Measurements from ENCODE around the gene CD8B2.
A peak's percentile ranks its signal among the peaks of the same experiment; 100 is the strongest.
"Not testable (repeated sequence)": the region's sequence is repeated elsewhere in the genome, so short reads cannot be mapped to it uniquely, and the experiment has no call there.

The CD8B2 gene

DNA sequence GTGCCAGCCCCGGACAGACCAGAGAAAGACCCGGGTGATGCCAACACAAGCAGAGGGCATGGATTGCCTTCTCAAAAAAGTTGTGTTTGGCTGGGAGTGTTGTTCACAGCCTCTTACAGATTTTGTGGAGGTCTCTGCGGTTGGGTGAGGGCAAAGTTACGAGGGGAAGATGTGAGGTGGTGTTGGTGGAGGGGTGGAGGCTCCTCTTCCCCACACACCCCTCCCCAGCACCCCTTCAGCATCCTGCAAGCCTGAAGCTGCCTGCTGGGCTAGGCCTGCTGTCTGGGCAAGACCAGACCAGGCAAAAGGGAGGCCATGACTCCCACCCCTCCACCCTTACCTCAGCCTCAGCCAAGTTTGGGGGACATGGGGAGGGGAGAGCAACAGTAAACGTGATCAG is 26.2 kb downstream of the CD8B2 start:
- not testable (repeated sequence) for DNase-seq

DNA sequence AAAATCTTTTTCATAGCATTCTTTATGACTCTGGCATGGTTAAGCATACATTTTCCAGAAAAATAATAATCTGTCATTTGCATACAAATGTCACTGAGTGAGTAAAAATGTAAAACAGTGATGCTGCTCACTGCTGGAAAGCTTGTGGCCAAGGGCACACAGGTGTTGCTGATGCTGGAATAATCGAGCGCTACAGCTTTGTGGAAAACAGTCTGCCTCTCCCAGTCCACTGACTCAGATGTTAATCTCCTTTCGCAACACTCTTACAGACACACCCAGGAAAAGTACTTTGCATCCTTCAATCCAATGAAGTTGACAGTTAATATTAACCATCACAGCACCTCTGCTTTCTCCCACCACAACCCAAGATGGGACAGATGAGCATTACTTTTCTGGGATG is 27.7 kb downstream of the CD8B2 start:
- DNase-seq: not testable (repeated sequence)

DNA sequence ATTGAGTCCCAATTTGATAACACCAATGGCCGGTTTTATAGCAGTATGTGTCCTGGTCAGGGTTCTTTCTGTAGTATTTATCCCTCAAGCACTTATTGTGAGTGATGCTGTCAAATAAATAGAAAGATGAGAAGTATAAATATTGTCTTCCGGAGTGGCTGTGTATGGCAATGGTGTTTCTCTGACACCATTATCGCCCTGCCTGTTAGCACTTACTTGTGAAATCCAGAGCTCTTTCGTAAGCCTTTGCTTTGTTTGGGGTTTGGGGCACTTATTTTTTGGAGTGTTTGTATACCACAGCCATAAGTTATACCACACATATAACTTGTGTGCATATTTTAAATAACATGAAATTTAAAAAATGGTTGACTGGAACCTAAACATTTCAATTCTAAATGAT is 29.3 kb downstream of the CD8B2 start:
- no peak for DNase-seq

DNA sequence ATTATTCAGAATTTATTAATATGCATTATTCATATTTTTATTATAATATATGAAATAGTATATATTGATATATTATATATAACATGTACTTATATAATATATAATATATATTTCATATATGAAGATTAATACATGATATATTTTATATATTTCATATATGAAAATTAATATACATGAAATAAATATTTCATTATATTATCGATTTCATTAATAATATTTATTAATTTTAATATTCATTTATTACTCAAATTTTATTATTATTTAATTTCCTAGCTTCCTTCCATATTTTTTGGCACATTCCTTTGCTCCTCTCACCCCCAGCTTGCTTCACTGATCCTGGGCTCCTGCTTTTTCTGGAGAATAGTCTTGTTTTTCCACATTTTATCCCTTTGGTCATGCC is 29.7 kb downstream of the CD8B2 start:
- no peak for DNase-seq

DNA sequence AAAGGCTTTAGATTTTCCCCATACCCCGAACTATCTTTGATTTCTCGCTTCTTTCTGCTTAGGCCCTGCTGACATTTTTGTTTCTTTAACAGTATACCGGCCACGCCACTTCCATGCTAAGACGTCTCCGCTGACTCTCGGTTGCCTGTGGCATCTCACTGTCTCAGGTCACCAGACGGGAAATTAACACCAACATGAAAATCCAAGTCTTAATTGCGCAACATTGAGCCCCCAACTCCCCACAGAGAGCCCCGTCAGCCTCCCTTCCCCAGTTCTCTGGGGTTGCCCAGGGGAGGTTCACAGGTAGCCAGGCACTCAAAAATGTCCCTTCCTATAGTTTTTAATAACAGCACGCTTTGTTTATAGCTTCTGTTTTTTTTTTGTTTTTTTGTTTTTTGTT is 30.2 kb downstream of the CD8B2 start:
- no peak for DNase-seq

DNA sequence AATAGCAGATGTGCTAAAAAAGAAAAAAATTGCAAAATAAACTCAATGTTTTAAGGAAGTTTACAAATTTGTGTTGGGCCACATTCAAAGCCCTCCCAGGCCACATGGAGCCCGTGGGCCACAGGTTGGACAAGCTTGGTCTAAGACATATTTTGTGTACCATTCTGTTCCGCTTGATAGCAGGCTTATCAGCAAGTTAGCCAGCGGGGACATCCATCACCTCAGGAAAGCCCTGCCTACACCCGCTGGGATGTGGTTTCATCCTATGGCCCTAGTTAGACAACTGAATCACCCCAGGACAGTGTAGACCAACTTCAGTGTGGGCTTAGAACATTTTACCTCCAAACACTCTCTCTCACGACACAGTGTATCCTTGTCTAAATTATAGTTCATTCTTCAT is 32.6 kb downstream of the CD8B2 start:
- no peak for DNase-seq

DNA sequence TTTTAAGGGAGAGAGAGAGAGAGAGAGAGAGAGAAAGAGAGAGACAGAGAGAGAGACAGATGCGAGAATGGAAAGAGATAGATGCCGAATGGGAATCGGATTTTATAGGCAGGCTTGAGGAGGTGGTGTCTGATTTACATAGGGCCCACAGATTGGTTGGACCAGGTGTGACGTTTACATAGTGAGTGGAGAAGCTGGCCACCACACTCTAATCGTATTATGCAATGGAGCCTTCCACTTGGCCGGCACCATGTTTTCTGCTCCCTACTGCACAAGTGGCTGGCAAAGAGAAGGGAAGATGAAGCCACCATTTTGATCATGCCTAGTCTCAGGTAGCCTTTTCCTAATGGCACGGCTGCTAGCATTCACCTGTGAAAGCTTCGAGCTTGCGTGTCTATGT is 33.9 kb downstream of the CD8B2 start:
- no peak for DNase-seq

DNA sequence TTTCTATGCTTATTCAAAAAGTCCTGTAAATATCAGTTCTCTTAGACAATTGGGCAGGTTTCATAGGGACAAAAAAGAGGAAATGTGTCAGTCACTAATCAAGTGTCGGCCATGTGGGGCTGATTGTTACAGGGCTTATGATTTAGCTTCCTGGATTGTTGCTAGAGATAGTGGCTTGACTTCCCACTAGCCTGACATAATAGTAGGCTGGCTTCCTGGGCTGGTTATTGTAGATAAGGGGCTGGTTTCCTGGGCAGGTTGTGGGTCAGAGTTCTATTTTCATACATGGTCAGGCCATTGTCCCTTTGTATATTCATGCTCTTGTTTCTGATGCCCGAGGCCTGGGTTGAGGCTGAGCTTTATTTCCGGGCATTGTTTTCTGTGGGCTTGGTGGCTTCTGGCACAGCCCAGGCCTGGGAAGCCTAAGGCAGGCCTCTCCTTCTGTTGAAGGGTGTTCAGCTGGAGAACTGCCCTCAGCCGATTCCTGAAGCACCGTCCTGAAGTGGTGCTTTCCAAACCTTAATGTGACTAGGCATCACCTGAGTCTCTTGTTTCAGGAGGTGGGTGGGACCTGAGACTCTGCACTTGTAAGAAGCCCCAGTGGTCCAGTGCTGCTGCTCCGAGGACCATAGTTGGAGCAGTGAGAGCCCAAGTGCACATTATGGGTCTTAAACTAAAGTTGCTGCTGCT is 37.0 kb downstream of the CD8B2 start:
- DNase-seq: no peak

DNA sequence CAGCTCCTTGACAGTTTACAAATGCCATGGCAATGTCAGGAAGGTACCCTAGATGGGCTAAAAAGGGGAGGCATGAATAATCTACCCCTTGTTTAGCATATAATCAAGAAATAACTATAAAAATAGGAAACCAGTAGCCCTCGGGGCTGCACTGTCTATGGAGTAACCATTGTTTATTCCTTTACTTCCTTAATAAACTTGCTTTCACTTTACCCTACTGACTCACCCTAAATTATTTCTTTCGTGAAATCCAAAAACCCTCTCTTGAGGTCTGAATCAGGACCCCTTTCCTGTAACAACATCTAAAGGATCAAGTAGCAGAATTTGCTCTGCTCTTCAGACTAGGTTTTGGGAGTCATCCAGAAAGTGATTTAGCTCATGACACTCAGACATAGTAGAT is 43.7 kb downstream of the CD8B2 start:
- no peak for DNase-seq

DNA sequence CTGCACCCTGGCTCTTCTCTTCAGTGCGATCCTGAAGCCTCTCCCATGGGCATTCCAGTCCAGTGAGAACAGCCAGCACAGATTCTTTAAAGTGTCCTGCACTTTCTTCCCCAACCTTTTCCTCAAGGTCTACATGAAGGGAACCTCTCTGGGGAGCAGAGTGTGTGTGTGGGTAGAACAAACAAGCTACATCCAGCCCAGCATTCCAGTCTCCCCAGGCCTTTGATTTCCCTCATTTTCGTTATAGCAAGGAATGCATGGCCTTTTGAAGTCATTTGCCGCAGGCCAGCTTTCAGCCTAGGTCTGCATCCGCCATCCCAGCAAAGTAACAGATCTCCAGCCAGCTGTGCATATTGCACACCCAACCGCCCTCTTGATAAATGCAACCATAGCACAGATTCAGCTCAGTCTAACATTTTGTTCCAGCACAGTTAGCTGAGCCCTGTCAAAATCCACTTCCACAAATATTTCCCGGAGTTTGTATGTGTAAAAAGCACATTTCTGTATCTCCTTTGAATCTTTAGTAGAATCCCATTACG is 44.6 kb downstream of the CD8B2 start:
- no peak for DNase-seq

DNA sequence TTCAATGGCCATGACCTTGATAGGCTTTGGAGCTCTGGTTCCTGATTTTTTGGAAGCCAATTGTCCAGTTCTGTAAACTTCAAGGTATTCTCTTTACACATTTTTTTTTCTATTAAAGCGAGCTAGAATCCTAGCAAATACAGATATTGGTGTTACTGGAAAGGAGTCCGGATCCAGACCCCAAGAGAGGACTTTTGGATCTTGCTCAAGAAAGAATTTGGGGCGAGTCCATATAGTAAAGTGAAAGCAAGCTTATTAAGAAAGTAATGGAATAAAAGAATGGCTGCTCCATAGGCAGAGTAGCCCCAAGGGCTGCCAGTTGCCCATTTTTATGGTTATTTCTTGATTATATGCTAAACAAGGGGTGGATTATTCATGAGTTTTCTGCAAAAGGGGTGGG is 45.1 kb downstream of the CD8B2 start:
- DNase-seq: no peak

DNA sequence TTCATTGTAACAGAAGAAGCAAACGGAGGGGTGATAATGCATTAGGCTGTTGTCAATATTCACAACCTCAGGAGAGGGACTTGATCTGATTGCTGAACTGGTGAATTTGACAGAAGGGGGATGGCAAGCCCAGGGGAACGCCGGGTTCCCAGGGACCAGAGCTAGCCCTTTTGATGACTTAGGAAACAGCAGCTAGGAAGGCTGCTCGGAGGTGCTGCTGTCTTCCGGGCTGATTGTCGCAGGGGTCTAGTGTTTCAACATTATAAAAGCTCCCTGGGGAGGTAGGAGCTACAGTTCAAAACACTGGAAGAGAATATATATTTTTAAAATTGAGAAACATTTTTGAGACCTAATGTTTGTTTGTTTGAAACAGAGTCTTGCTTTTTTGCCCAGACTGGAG is 47.3 kb downstream of the CD8B2 start:
- no peak for DNase-seq

DNA sequence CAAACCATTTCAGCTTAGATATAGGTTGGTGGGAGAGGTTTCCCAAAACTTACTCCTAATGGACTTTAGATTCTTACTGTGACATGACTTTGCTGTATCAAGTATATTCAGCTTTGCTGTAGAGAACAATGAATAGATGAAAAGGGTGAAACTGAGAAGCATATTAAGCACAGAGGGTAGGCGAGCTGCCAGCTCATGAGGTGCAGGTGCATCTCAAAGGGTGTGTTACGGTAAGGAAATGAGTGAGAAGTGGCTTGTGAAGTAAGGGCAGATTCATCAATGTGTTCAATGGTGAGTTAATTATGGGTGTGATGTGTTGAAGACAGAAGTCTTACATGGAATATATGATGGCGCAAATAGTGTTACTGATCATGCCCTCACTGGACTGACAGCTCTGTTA is 49.3 kb downstream of the CD8B2 start:
- DNase-seq: no peak

DNA sequence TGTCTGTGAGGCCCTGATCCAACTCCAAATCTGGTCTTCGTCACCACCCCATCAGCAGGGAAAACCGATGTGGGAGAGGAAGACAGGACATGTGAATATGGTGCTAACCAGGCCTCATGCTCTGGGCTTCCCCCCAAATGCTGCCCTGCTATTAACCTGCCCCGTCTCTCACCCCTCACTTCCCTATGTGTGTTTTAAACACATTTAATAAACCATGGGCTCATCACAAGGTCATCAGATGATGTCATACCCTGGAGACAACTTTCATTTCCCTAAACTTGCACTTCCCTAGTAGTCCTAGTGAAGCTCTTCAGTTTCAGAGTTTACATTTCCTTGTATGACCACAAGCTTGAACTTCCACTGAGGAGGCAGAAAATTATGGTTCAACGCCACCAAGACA is 49.9 kb downstream of the CD8B2 start:
- no peak for DNase-seq

DNA sequence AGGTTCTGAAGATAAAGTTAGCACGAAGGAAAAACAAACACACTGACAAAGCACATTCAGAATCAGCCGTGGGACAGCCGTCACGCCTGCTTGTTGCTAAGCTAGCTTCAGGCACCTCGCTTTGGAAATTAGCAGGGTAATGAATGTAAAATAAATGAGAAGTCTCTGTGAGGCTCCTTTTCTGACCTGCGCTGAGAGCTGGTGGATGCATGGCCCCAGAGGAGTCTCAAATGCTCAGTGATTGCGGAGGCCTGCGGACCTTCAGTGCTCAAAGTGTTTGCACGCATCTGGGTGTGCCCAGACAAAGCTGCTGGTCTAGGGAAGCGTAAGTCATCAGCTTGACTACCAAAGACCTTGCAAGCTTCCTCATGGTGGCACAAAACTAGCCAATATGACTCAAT is 50.6 kb downstream of the CD8B2 start:
- no peak for DNase-seq

DNA sequence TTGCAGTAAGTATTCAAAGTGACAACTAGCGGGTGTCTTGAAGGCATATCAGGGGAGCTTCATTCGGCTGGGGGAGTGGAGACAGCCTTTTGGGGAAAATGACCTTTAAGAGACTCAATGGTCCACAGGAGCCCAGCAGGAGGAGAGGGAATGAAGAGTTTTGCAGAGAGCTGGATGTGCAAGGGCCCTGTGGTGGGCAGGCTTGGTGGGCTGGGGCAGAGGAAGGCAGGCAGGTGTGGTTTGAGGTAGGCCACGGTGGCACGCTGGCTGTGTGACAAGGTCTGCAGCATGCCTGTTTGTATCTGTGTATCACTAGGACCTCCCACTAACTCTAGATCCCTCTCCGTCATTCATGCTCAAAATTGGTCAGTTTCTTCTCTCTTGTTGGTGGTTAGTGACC is 53.7 kb downstream of the CD8B2 start:
- no peak for DNase-seq

DNA sequence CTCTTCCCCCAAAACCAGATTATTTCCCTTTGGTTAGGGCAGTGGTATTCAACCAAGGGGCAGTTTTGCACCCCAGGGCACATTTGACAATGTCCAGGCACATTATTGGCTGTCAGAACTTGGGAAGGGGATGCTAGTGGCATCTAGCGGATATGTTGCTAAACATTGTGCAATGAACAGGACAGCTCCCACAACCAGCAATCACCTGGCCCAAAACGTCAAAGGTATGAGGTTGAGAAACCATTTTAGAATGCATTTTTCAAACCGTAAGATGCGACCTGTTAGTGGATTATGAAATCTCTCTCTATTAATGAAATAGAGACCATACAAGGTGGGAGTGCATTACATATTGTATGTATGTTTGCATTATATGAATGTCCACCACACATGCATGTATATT is 54.2 kb downstream of the CD8B2 start:
- DNase-seq: no peak

DNA sequence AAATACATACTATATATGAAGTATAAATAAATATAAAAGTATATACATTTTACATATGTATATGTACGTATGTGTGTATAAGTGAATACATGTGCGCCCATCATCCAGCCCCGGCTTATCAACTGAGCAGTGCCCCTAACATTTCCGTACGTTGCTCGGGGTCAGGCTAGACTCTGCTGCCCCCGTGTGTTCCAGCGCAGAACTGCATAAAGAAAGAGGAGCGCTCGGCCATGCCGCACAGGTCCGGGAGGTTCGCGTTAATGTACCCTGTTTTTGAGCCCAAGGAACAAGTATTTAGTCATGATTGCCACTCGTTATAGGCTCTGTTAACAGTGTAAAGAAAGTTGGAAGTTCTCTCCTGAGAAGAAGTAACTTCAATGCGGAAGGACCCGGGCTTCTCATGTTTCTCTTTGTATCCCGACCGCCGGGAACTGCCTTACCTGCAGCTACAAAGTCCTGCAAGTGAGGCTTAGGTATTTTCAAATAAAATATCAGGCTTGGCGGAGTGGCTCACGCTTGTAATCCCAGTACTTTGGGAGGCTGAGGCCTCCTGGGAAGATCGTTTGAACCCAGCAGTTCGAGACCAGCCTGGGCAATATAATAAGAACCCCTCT is 55.7 kb downstream of the CD8B2 start:
- peak; percentile 66 for DNase-seq

DNA sequence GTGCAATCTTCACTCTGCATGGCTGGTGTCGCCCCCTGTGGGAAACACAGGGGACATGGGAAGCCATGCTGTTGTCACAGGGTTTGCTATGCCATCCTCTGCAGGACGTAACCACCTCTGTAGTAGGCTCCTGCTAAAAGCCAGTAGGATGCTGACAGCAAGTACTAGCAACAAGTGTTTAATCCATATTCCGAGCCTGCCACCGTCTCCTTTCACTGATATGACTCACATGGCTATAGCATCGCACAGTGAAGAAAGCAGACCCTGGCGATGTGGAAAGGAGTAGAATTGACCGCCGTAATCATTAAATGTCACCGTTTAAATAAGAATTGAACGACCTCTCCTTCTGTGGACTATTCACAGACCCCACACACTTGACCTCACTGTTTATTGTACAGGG is 57.8 kb downstream of the CD8B2 start:
- DNase-seq: no peak

DNA sequence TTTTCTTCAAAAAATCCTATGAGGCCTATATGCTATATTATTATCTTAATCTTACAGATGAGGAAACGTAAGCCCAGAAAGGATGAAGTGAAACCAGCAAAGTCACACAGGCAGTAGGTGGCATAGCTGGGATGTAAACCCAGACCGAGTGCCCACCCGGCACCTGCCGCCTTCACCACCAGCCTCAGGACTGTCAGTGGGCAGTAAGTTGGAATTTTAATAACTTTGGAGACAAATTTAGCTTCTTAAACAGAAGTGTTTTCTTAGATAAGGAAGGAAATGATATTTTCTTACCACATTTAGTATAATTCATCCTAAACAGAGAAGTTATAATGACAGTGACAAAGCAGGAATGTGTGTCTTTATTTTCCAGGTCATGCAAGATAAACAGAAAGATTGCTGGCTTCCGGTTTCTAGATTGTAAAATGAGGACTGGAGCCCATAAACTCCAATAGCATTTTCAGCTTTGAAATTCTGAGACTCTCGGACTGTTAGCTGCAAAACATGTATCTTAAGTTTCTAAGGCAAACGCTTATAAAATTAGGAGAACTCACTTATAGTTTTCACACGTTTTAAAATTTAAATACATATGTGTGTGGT is 59.3 kb downstream of the CD8B2 start:
- no peak for DNase-seq

DNA sequence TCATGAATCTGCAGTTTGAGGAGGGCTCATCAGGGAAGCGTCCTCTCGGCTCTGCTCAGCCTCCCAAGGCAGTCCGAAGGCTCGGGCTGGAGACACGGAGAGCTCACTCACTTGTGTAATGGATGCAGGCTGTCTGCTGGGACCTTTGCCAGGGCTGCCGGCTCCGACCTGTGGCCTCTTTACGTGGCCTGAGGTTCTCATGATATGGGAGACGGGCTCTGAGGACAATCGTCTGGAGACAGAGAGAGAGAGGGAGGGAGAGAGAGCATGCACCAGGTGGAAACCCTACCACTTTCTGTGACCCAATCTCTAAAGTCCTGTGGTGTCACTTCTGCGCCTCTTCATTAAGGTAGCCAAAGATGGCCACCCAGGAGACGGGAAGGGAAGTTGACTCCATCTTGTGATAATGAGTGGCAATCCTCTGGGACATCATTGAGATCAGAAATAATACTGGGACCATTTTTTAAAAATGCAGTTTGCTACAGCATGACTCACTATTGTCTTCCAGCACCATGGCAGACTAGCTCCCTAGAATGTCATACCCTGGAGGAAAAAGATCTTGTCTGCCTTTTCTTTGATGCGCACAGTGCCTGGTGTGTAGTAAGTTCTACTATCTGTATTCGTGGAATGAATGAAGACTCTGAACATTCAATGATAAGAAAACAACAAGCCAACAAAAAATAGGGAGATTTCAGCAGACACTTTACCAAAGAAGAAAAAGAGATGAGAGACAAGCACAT is 60.2 kb downstream of the CD8B2 start:
- DNase-seq: no peak

DNA sequence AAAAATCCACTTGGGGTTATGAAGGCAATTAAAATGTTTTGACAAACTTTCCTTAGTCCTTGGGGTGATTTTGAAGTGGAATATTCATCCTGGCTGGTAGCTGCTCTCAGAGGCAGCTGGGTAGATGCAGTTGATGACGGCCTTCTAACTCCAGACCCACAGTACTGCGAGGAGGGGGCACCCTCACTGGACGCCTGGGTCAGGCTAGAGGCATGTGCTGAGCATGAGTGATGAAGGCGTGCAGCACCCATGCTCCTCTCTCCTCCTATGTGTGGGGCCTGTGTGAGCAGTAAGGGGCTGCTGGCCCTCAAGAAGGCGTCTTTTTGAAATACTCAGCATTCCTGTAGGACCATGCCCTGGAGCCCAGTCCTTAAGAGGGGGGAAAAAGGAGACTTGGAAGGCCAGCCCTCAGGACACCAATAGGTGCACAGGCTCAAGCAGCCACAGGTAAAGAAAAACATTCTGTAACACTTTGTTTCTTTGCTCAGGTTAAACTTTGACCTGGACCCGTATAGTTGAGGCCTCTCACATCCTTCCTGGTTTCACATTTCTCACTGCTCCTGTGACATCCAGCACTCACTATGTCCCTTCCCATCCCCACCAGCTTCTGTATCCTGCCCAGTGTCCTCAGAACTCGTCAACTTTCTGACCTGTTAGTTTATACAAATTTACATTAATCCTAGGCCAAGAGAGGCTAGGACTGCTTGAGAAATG is 64.4 kb downstream of the CD8B2 start:
- no peak for DNase-seq

DNA sequence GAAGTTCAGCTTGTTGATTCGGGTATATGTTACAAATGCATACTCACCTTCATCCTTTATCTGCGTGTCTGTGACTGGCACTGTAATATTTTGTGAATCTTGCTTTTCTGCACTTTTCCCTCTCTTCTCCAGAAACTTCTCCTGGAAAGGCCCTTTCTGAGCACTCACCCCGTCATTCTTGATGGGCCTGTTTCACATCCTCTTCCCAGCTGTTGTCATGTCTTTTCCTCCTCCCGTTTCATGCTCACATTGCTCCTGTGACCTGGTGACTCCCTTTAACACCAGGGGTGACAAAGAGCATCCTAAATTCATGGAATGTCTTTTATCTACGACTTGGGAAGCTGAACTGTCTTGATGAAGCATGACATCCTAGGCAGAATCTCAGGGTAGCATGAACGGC is 65.8 kb downstream of the CD8B2 start:
- DNase-seq: no peak
